ENCODE measurements around the gene ANKRD6.

Gene ANKRD6

DNA sequence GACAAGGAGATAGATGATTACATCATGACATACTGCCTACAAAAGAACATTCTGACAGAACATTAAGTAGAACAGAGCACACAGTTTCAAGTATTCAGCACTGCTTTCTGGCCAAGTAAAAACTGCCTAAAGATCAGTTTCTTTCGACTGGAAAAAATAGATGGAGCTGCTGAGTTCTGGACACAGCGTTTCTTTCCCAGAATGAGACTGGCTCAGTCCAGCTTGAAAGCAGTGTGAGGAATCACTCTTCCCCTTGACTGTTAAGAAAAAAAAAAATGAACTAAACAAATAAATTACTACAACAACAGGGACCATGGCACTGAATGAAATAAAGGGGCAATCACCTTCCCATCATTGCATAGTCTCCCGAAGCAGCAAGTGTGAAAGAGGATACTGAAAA lies 210.0 kb downstream of the ANKRD6 start:
- H3K4me3 Mint-ChIP-seq = no peak overlapping the region
- no peak overlapping the region for H3K27ac Mint-ChIP-seq
- CTCF ChIA-PET = no interaction called here
- no peak for DNase-seq
- no peaks in the 10 kb centered on the region for H3K9me3 Mint-ChIP-seq
- peaks cover 18% of the 10 kb centered on the region for H3K4me1 Mint-ChIP-seq
- H3K27me3 Mint-ChIP-seq = no peaks in the 10 kb centered on the region
- peaks cover 40% of the 10 kb centered on the region for H3K36me3 Mint-ChIP-seq

DNA sequence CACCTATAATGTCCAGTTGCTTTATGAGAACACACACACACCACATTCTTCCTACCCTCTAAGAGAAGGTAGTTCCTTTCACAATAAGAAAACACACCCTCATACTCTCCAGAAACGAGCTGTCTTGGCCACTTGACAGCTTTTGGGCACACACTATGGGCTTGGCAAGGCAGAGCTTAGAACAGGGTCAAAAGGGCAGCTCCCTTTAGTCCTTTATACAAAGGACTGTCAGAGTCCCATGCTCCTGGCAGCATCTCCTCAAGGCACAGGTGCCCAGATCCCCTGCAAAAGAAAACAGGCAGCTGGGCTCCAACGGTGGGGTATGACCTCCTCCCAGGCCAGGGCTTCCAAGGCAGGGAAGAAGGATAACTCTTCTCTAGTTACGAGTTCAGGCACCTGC lies 210.5 kb downstream of the ANKRD6 start:
- CTCF ChIA-PET = no interaction called here

DNA sequence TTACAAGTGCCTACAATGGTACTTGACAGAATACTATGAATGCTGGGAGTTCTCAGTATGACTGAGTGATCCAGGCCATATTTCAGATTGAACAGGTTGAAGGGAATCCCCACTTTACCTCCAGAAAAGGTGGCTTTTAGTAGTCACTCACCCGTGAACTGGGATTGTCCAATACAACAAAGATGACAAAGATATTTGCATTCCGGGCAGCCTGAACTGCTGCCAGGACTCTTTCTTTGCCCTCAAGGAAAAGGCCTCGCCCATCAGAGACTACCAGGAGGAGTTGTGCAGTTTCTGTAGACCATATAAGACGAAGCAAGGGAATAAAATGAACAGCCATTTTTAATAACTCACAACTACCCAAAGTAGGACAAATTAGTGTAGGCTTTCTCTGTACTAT lies 211.9 kb downstream of the ANKRD6 start:
- no peaks in the 10 kb centered on the region for H3K27me3 Mint-ChIP-seq
- H3K36me3 Mint-ChIP-seq = peaks cover 44% of the 10 kb centered on the region
- no peaks in the 10 kb centered on the region for H3K4me1 Mint-ChIP-seq
- no peak overlapping the region for H3K27ac Mint-ChIP-seq
- H3K9me3 Mint-ChIP-seq = no peaks in the 10 kb centered on the region
- CTCF ChIA-PET = no interaction called here
- H3K4me3 Mint-ChIP-seq = no peak overlapping the region
- no peak for DNase-seq

More for the DNA sequence above, 210.5 kb downstream of the ANKRD6 start:
- H3K36me3 Mint-ChIP-seq = peaks cover 42% of the 10 kb centered on the region
- H3K4me3 Mint-ChIP-seq = no peak overlapping the region
- H3K4me1 Mint-ChIP-seq = peaks cover 13% of the 10 kb centered on the region
- DNase-seq = no peak
- H3K27me3 Mint-ChIP-seq = no peaks in the 10 kb centered on the region
- H3K27ac Mint-ChIP-seq = no peak overlapping the region
- H3K9me3 Mint-ChIP-seq = no peaks in the 10 kb centered on the region

DNA sequence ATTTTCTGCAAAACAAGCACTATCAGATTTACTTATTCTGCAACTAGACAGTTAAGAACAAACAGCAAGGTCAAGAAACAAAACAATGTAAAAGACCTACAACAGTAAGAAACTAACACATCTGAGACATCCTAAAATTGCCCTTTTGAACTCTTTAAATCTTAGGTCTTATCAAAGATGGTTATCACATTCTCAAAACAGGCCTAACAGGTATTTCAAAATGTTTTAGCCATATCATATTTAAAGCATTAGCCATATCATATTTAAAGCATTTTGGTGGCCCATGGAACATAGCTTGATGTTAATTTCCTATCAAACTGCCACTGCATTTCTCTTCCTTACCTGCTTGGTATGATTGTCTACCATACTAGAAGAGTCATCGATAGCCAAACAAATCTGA lies 216.7 kb downstream of the ANKRD6 start:
- Mint-ChIP-seq H3K4me1 (no peaks in the 10 kb centered on the region), H3K27ac (no peak overlapping the region), H3K9me3 (no peaks in the 10 kb centered on the region), H3K36me3 (peaks cover 48% of the 10 kb centered on the region), H3K27me3 (no peaks in the 10 kb centered on the region), H3K4me3 (no peak overlapping the region)
- CTCF ChIA-PET = no interaction called here
- DNase-seq = no peak

DNA sequence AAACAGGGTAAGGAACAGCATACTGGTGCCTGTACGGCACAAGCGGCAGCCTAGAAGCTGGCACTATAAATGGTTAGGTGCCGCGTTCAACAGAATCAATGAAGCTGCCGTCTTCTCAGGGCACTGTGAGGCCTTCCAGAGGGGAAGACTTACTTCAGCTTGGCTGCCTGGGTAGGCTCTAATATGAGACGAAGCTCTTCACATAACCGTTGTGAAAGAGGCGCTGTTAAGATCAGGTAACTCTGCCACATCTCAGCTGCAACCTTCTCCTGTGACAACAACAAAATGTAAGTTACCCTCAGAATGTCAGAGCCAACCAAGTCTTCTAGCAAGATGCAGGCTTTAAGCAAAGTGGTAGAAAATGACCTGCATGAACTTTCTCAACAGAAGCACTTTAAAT lies 217.6 kb downstream of the ANKRD6 start:
- H3K27me3 Mint-ChIP-seq = no peaks in the 10 kb centered on the region
- no peaks in the 10 kb centered on the region for H3K9me3 Mint-ChIP-seq
- peaks cover 47% of the 10 kb centered on the region for H3K36me3 Mint-ChIP-seq
- H3K4me3 Mint-ChIP-seq = no peak overlapping the region
- no peaks in the 10 kb centered on the region for H3K4me1 Mint-ChIP-seq
- DNase-seq = no peak
- CTCF ChIA-PET = no interaction called here
- no peak overlapping the region for H3K27ac Mint-ChIP-seq

DNA sequence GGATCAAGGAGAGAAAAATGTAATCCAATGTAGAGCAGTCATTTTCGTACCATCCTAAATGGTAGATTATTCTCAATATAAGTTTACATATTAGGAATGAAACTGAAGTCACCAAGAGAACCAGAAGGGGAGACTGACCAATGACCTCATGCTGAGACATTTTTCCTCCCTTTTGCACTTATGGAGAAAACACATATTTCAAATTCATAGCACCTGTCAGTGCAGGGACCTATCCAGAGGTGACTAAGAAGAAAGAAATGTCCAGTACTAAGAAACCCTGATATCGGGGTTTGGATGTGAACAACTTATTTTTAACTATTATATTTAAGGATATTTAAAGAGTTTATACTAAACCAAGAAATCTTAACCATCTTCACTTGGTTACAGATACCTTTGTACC lies 222.2 kb downstream of the ANKRD6 start:
- CTCF ChIA-PET = no interaction called here
- DNase-seq = no peak
- Mint-ChIP-seq H3K36me3 (peaks cover 56% of the 10 kb centered on the region), H3K27ac (no peak overlapping the region), H3K9me3 (no peaks in the 10 kb centered on the region), H3K4me1 (no peaks in the 10 kb centered on the region), H3K4me3 (no peak overlapping the region), H3K27me3 (no peaks in the 10 kb centered on the region)

DNA sequence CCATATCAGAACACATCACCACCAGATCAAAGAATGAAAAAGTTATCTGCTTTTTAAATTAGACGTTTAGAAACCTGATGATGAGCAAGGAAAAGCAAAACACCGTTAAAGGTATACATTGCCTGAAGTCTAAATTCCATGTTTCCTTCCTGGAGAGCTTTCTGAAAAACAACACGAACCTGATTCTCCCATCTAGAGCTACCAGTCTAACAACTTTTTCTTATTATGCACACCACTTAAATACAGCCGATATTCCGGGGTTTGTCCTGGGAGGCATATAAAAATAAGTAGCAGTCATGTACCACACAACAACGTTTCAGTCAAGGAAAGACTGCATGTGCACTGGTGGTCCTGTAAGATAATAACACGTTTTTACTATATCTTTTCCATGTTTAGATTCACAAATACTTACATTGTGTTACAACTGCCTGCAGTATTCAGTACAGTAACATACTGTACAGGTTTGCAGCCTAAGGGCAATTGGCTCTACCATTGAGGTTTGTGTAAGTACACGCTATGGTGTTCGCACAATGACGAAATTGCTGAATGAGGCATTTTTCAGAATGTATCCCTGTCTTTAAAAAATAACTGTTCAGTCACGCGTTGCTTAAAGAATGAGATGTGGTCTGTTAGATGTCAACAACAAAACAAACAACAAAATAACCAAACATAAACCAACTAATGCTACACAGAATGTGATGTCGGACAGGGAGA lies 224.7 kb downstream of the ANKRD6 start:
- DNase-seq = no peak
- no peak overlapping the region for H3K4me3 Mint-ChIP-seq
- no peaks in the 10 kb centered on the region for H3K27me3 Mint-ChIP-seq
- CTCF ChIA-PET = interaction anchor here (0.6 kb wide), 1 partner anchor 80 kb away, joined by 3 read pairs; no protein-coding TSS in a partner anchor
- H3K9me3 Mint-ChIP-seq = no peaks in the 10 kb centered on the region
- peaks cover 61% of the 10 kb centered on the region for H3K36me3 Mint-ChIP-seq
- no peaks in the 10 kb centered on the region for H3K4me1 Mint-ChIP-seq
- no peak overlapping the region for H3K27ac Mint-ChIP-seq

DNA sequence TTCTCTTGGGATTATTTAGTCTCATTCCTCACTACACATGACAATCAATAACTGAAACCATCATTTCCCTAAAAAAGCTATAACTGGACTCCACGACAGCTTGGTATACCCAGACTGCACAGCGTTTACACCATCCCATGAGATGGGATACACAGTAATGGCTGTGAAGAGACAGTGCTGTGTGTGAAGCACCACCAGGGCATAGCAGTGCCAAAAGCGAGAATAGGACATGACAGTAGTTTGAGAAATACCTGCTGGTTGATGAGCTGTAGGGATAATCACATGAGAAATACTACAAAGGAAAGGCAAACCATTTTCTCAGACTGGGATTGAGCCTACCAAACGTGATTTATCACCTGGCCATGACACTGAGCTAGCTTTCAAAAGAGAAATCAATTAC lies 228.0 kb downstream of the ANKRD6 start:
- DNase-seq = no peak
- no peaks in the 10 kb centered on the region for H3K9me3 Mint-ChIP-seq
- no peaks in the 10 kb centered on the region for H3K27me3 Mint-ChIP-seq
- no peak overlapping the region for H3K4me3 Mint-ChIP-seq
- no peak overlapping the region for H3K27ac Mint-ChIP-seq
- peaks cover 3% of the 10 kb centered on the region for H3K4me1 Mint-ChIP-seq
- CTCF ChIA-PET = no interaction called here
- H3K36me3 Mint-ChIP-seq = peaks cover 61% of the 10 kb centered on the region

DNA sequence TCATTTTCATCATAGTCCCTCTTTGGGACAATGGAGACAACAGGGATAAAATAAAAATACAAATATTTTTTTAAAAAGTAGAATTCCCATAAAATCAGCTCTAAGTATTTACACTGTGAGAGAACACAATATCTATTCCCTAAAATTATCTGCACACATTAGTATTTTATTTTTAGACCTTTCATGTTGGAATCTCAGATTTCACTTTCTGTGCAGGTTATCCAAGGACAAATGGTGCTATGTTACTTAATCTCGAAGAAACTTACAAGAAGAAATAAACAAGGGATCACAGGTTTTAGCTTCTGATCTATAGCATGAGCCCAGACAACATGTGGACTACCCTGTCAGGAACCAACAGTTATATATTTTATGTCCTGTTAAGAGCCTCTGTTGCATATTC lies 228.6 kb downstream of the ANKRD6 start:
- no peaks in the 10 kb centered on the region for H3K27me3 Mint-ChIP-seq
- H3K27ac Mint-ChIP-seq = no peak overlapping the region
- no peak for DNase-seq
- CTCF ChIA-PET = no interaction called here
- H3K36me3 Mint-ChIP-seq = peaks cover 61% of the 10 kb centered on the region
- H3K9me3 Mint-ChIP-seq = no peaks in the 10 kb centered on the region
- H3K4me3 Mint-ChIP-seq = no peak overlapping the region
- H3K4me1 Mint-ChIP-seq = peaks cover 3% of the 10 kb centered on the region

DNA sequence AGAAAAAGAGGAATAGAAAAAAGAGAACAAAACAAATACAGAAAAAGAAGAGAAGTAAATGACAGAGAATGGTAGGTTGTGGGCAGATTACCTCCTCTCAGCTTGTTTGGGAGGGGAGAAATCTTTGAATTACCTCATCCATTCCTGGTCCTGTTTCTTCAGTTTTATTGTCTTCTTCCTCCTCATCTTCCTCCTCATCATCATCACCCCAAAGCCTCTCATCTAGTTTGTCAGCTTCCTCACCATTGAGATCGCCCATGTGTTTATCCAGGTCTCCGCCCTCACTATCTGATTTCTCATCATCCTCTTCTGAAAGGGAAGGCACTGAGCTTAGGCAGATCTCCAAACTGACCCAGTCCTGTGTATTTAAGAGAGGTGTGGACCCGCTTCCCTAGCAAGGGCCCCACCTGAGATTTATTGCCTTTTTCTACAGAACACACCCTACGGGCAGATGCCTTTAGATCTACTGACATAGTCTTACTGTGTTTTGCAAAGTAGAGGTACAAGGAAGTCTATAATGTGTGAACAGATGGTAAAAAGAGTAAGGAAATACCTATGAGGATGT lies 229.8 kb downstream of the ANKRD6 start:
- CTCF ChIA-PET = no interaction called here

DNA sequence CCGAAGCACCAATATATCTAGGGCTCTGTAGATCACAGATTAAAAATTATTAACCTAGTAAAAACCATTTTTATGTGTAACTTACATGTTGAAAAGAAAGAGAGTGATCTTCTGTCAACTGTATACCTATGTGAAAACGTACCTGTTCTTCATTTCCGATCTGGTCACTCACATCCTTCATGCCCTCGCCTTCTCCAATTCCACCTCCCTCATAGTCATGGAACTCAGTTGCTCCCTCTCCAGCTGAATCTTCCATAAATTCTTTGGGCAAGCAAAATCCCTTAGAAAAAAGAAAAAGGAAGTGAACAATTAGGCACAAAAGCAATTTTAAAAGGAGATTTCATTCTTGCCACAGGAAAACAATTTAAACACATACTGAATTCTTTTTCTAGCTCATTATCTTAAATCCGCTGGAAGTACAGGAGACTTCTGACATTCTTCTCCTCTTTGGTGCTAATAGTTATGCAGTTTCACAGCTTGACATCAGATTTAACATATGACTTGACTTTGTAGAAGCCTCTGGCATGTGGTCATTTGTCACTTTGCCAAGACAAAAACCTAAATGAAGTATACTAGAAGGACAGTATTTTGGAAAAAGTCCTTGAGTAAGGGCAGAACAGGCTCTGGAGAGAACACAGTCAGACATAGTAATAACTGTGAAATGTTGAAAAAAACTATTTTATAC lies 235.1 kb downstream of the ANKRD6 start:
- Mint-ChIP-seq H3K9me3 (no peaks in the 10 kb centered on the region), H3K4me3 (no peak overlapping the region), H3K27me3 (no peaks in the 10 kb centered on the region), H3K36me3 (peaks cover 47% of the 10 kb centered on the region), H3K4me1 (no peaks in the 10 kb centered on the region), H3K27ac (no peak overlapping the region)
- no peak for DNase-seq
- CTCF ChIA-PET = no interaction called here

More for the DNA sequence above, 229.8 kb downstream of the ANKRD6 start:
- Mint-ChIP-seq H3K36me3 (peaks cover 54% of the 10 kb centered on the region), H3K27ac (peak overlapping the region; percentile 69), H3K27me3 (no peaks in the 10 kb centered on the region), H3K4me1 (peaks cover 3% of the 10 kb centered on the region), H3K4me3 (no peak overlapping the region), H3K9me3 (no peaks in the 10 kb centered on the region)
- no peak for DNase-seq

DNA sequence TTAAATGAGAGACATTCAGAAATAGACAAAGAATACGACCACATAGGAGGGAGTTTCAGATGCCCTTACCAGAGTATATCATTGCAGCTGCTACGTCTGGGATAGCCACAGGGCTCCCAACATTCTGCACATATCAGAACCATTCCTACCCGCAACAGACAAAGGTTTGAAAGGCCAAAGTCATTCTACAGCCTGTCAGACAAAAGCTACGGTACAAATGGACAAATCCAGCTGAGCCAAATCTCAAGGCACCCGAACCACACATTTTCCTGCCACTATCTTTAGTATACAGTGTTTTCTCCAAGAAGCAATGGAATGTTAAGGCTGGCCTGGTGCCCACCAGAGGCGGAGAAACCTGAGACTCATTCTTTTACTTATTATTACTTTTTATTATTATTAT lies 236.1 kb downstream of the ANKRD6 start:
- Mint-ChIP-seq H3K36me3 (peaks cover 43% of the 10 kb centered on the region), H3K27ac (no peak overlapping the region), H3K27me3 (no peaks in the 10 kb centered on the region), H3K4me3 (no peak overlapping the region), H3K9me3 (no peaks in the 10 kb centered on the region), H3K4me1 (no peaks in the 10 kb centered on the region)
- CTCF ChIA-PET = no interaction called here
- DNase-seq = no peak

DNA sequence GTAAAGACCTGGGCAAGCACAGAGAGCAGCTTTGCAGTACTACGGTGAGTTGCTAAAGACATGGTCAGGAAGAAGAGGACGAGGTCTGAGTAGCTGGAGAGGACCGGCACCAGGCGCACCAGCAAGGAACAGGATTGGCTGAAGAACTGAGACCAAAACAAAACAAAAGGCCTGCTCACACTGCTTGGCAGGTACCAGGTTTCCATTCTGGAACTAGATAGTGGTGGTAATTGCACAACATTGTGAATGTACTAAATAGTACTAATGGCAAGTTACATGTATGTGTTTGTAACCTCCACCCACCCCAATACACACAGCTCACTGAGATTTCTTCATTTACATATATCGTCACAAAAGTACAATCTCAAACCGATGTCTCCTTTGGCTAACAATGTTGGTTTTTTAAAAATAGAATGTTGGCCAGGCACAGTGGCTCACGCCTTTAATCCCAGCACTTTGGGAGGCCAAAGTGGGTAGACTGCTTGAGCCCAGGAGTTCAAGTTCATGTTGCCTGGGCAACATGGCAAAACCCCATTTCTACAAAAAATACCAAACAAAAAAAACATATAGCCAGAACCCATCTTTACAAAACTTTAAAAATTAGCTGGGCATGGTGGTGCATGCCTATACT lies 238.1 kb downstream of the ANKRD6 start:
- peaks cover 53% of the 10 kb centered on the region for H3K36me3 Mint-ChIP-seq
- CTCF ChIA-PET = no interaction called here
- no peaks in the 10 kb centered on the region for H3K9me3 Mint-ChIP-seq
- H3K27me3 Mint-ChIP-seq = no peaks in the 10 kb centered on the region
- H3K4me3 Mint-ChIP-seq = no peak overlapping the region
- no peaks in the 10 kb centered on the region for H3K4me1 Mint-ChIP-seq
- no peak overlapping the region for H3K27ac Mint-ChIP-seq
- no peak for DNase-seq

DNA sequence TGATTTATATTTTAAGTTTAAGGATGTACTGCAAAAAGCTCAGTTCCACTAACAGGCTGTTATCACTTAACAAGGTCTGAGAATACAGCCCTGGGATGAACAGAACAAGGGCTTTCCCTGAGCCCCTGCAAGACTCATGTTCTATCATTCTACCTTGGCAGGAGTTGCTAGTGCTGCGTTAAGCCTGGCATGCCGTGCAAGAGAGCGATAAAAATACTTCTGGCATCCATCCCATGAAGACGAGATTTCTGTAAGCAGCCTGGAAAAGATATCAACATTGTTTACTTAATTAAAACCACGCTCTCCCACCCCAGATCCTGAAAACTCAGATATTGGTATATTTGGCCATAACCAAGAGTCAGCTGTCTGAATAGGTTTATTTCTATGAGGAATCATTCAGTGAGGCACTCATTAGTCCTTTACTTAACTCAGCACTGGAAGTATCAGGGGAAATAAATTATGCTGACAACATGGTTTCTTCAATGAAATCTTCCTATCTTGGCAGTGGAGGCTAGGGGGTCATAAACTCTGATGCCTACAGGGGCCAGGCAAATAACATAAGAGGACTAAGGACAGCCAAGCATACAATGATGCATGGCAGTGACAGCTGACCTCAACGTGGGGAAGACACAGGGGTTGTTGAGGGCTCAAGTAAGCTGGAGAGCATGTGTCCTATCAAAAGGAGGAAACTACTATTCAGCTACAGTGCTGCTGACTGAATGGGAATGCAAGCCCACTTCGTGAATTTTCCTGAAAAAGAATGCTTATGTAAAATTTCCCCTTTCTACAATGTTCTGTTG lies 243.2 kb downstream of the ANKRD6 start:
- Mint-ChIP-seq H3K36me3 (peaks cover 56% of the 10 kb centered on the region), H3K9me3 (no peaks in the 10 kb centered on the region), H3K27me3 (no peaks in the 10 kb centered on the region), H3K4me3 (no peak overlapping the region), H3K27ac (no peak overlapping the region), H3K4me1 (no peaks in the 10 kb centered on the region)
- DNase-seq = no peak
- CTCF ChIA-PET = no interaction called here
